Neural progenitor cell (in vitro differentiated cells): ENCODE data around the gene CEP170B. TPM values are rescaled to one million over a fixed set of nuclear protein-coding genes. Genes with fewer than 3 reads are reported as not detected.
A peak's percentile ranks its signal among the peaks of the same experiment; 100 is the strongest.

Experiments used
- DNase-seq: peaks from one replicate; pipeline ENCODE4 v3.0.0-alpha.2; 2016; ENCODE audit warnings: low spot score
- H2AFZ ChIP-seq: fragments of 200-600 bp; sonication (generic); replicated peaks from 2 replicates; pipeline ENCODE4 v1.6.1; 2016; ENCODE audit warnings: antibody characterized with exemption
- H3F3A ChIP-seq: fragments of 200-600 bp; sonication (generic); 2 replicates; pipeline ENCODE4 v1.6.1; 2016; ENCODE audit warnings: antibody characterized with exemption, low read depth
- H3K27ac ChIP-seq: fragments of 200-600 bp; sonication (generic); 2 replicates; pipeline ENCODE4 v1.5.1; 2016; ENCODE audit warnings: mild to moderate bottlenecking
- H3K27me3 ChIP-seq: fragments of 200-600 bp; sonication (generic); 2 replicates; pipeline ENCODE4 v1.6.1; 2016; ENCODE audit warnings: mild to moderate bottlenecking, moderate library complexity
- H3K36me3 ChIP-seq: fragments of 200-600 bp; sonication (generic); 2 replicates; pipeline ENCODE4 v1.5.1; 2016
- H3K4me1 ChIP-seq: fragments of 200-600 bp; sonication (generic); 2 replicates; pipeline ENCODE4 v1.6.1; 2016; ENCODE audit warnings: mixed run types
- H3K4me2 ChIP-seq: fragments of 200-600 bp; sonication (generic); 2 replicates; pipeline ENCODE4 v1.6.1; 2016
- H3K4me3 ChIP-seq: fragments of 200-600 bp; sonication (generic); 2 replicates; pipeline ENCODE4 v1.5.1; 2016
- H3K79me2 ChIP-seq: fragments of 200-600 bp; sonication (generic); 2 replicates; pipeline ENCODE4 v1.6.1; 2016; ENCODE audit warnings: low read depth
- H3K9ac ChIP-seq: fragments of 200-600 bp; sonication (generic); 2 replicates; pipeline ENCODE4 v1.6.1; 2016
- H3K9me3 ChIP-seq: fragments of 200-600 bp; sonication (generic); 2 replicates; pipeline ENCODE4 v1.5.1; 2016; ENCODE audit warnings: low read depth
- H4K20me1 ChIP-seq: fragments of 200-600 bp; sonication (generic); 2 replicates; pipeline ENCODE4 v1.6.1; 2016; ENCODE audit warnings: low read depth
- H3K27ac Mint-ChIP-seq: 3 replicates; pipeline ENCODE4 v1.8.0; 2021; ENCODE audit warnings: mixed read lengths
- H3K27me3 Mint-ChIP-seq: 2 replicates; pipeline ENCODE4 v1.8.0; 2022; ENCODE audit warnings: low read depth, mild to moderate bottlenecking, inconsistent platforms, moderate library complexity, mixed read lengths; ENCODE audit not compliant: insufficient read depth
- H3K36me3 Mint-ChIP-seq: 3 replicates; pipeline ENCODE4 v1.8.0; 2021; ENCODE audit warnings: mixed read lengths
- H3K4me1 Mint-ChIP-seq: 3 replicates; pipeline ENCODE4 v1.8.0; 2021; ENCODE audit warnings: mixed read lengths
- H3K4me3 Mint-ChIP-seq: 3 replicates; pipeline ENCODE4 v1.8.0; 2021; ENCODE audit warnings: mild to moderate bottlenecking, moderate library complexity, mixed read lengths
- H3K9me3 Mint-ChIP-seq: 3 replicates; pipeline ENCODE4 v1.8.0; 2020; ENCODE audit warnings: mixed read lengths
- CTCF ChIP-seq: fragments of 200-600 bp; sonication (generic); IDR thresholded peaks from 2 replicates; pipeline ENCODE4 v1.5.1; 2017; ENCODE audit warnings: antibody characterized with exemption, mild to moderate bottlenecking
- EZH2 ChIP-seq: fragments of 200-600 bp; sonication (generic); IDR thresholded peaks from 2 replicates; pipeline ENCODE4 v1.6.1; 2017; ENCODE audit warnings: antibody characterized with exemption, mild to moderate bottlenecking, moderate library complexity
- EZH2phosphoT487 ChIP-seq: fragments of 200-600 bp; sonication (generic); IDR thresholded peaks from 2 replicates; pipeline ENCODE4 v1.6.1; 2017; ENCODE audit warnings: antibody characterized with exemption
- total RNA-seq: library from RNA; depleted of rRNA; stranded (reverse); fragments of >200 nt; gene quantifications from 2 replicates; pipeline ENCODE4 v1.2.3, GENCODE V29; 2015; ENCODE audit warnings: low replicate concordance

The CEP170B gene
- total RNA-seq, 1 donor from 2014 or later = 3.0 TPM

DNA sequence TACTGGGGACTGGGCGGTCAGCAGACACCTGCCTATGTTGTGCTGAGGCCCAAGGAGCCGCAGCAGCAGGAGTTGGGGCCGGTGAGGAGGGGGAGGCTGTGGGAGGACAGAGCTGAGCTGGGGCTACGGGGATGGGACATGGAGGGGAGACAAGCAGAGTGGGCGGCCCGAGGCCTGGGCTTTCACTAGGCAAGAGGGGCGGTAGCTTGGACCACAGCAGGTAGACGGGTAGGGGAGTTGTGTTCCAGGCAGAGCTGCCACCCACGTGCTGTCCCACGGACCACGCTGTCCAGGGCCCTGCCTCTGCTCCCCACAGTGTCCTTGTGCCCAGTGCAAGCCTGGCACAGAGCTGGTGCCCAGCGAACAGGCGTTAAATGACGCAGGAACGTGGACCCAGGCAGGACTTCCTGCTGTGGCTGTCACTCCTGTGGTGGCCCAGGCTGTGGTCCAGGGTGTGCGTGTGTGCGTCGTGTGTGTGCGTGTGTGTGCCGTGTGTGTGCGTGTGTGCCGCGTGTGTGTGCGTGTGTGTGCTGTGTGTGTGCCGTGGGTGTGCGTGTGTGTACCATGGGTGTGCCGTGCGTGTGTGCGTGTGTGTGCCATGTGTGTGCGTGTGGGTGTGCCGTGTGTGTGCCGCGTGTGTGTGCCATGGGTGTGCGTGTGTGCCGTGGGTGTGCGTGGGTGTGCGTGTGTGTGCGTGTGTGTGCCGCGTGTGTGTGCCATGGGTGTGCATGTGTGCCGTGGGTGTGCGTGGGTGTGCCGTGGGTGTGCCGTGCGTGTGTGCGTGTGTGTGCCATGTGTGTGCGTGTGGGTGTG, 6.8 kb downstream of the CEP170B start:
- Histone ChIP-seq H3K4me2 (no peak overlapping the region), H3K27ac (no peak overlapping the region), H4K20me1 (peaks cover 38% of the 10 kb centered on the region)

DNA sequence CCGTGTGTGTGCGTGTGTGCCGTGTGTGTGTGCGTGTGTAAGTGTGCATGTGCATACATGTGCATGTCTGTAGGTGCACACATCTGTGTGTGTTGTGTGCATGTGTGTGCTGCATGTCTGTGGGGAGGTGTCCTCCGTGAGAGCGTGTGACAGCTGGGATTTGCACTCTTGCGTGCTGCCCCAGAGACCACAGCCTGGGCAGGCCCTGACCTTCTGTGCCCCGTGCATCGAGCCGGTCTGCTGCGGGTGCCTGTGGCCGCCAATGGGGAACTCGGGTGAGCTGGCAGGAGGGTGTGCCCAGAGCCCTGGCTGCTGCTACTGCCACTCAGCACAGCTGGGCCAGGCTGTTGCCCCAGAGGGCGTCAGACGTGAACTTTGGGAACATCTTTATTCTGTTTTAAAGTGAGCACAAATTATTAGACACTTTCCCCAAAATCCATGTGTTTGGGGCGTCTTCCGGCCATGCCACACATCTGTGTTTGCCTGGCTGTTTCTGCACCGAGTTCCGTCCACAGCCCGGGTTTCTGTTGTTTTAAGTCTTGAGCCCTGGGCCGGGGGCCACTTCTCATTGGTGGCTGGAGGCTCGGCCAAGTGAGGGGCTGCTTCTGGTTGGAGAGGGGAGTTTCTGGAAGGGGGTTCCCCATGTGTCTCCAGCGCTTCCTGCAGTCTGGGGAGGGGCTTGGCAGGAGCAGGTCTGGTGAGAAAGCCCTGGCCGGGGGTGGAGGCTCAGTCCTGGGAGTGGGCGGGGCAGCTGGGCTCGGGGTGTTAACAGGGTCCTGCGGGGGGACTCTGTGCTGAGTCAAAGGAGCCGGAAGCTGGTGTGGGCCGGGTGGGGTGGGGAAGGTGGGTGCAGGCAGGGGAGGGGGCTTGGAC, 7.6 kb downstream of the CEP170B start:
- peaks cover 13% of the 10 kb centered on the region for H3K27me3 Mint-ChIP-seq
- DNase-seq = peak; percentile 69
- H3K79me2 ChIP-seq = peaks cover 1% of the 10 kb centered on the region
- H3K4me3 ChIP-seq = no peak overlapping the region
- H4K20me1 ChIP-seq = peaks cover 38% of the 10 kb centered on the region
- H3K9ac ChIP-seq = no peak overlapping the region
- peaks cover 10% of the 10 kb centered on the region for H3K4me1 Mint-ChIP-seq
- peaks cover 13% of the 10 kb centered on the region for H3K4me1 ChIP-seq
- H2AFZ ChIP-seq = no peak overlapping the region
- peak overlapping the region; percentile 13 for H3K4me2 ChIP-seq
- H3K9me3 ChIP-seq = no peaks in the 10 kb centered on the region
- peak overlapping the region; percentile 59 for H3K4me3 Mint-ChIP-seq
- peaks cover 4% of the 10 kb centered on the region for H3F3A ChIP-seq
- peaks cover 2% of the 10 kb centered on the region for H3K36me3 Mint-ChIP-seq
- H3K27ac ChIP-seq = no peak overlapping the region
- no peaks in the 10 kb centered on the region for H3K27me3 ChIP-seq
- H3K27ac Mint-ChIP-seq = peak overlapping the region; percentile 79
- no peaks in the 10 kb centered on the region for H3K36me3 ChIP-seq
- H3K9me3 Mint-ChIP-seq = no peaks in the 10 kb centered on the region
- TF ChIP-seq EZH2 (no peak), CTCF (no peak), EZH2phosphoT487 (no peak)

More for the DNA sequence above, 6.8 kb downstream of the CEP170B start:
- Mint-ChIP-seq H3K36me3 (peaks cover 2% of the 10 kb centered on the region), H3K27me3 (peaks cover 17% of the 10 kb centered on the region), H3K4me1 (peaks cover 13% of the 10 kb centered on the region), H3K9me3 (no peaks in the 10 kb centered on the region), H3K4me3 (peak overlapping the region; percentile 59), H3K27ac (no peak overlapping the region)
- peaks cover 13% of the 10 kb centered on the region for H3K4me1 ChIP-seq
- H3F3A ChIP-seq = peaks cover 4% of the 10 kb centered on the region
- TF ChIP-seq EZH2 (no peak), EZH2phosphoT487 (no peak), CTCF (no peak)
- no peaks in the 10 kb centered on the region for H3K9me3 ChIP-seq
- peaks cover 10% of the 10 kb centered on the region for H3K79me2 ChIP-seq
- H3K9ac ChIP-seq = no peak overlapping the region
- H3K4me3 ChIP-seq = no peak overlapping the region
- H2AFZ ChIP-seq = no peak overlapping the region
- no peaks in the 10 kb centered on the region for H3K36me3 ChIP-seq
- no peak for DNase-seq
- H3K27me3 ChIP-seq = peaks cover 1% of the 10 kb centered on the region

GRCh38 chr14:104873380-104874055, 8.4 kb downstream of the CEP170B start:
- peak overlapping the region; percentile 79 for H3K27ac Mint-ChIP-seq
- TF ChIP-seq EZH2phosphoT487 (no peak), EZH2 (no peak), CTCF (no peak)
- H3K4me1 ChIP-seq = peaks cover 13% of the 10 kb centered on the region
- H4K20me1 ChIP-seq = peaks cover 36% of the 10 kb centered on the region
- H3K9me3 Mint-ChIP-seq = no peaks in the 10 kb centered on the region
- no peak overlapping the region for H2AFZ ChIP-seq
- no peak overlapping the region for H3K4me3 Mint-ChIP-seq
- no peaks in the 10 kb centered on the region for H3K36me3 ChIP-seq
- no peak overlapping the region for H3K4me3 ChIP-seq
- DNase-seq = no peak
- H3K27me3 ChIP-seq = no peaks in the 10 kb centered on the region
- H3K27ac ChIP-seq = no peak overlapping the region
- H3K9ac ChIP-seq = no peak overlapping the region
- peaks cover 4% of the 10 kb centered on the region for H3F3A ChIP-seq
- H3K36me3 Mint-ChIP-seq = peaks cover 2% of the 10 kb centered on the region
- H3K4me1 Mint-ChIP-seq = peaks cover 10% of the 10 kb centered on the region
- peaks cover 9% of the 10 kb centered on the region for H3K27me3 Mint-ChIP-seq
- peak overlapping the region; percentile 13 for H3K4me2 ChIP-seq
- no peaks in the 10 kb centered on the region for H3K9me3 ChIP-seq
- no peaks in the 10 kb centered on the region for H3K79me2 ChIP-seq
